Esophagus muscularis mucosa (tissue), 4 donors: ENCODE data around the gene GNLY. TPM values are rescaled to one million over a fixed set of nuclear protein-coding genes. Genes with fewer than 3 reads are reported as not detected.

ENCODE experiments used
- DNase-seq: peaks from one replicate; pipeline ENCODE4 v3.0.0-alpha.2; 2017; ENCODE audit errors: extremely low spot score
- H3K27ac ChIP-seq, 4 donors: fragments of 200-600 bp; sonication (generic); replicated peaks in 1 of 4; 1 replicate in 3 of 4; 2 replicates in 1 of 4; pipeline ENCODE4 v1.5.1; 2016 to 2019; ENCODE audit warnings: mild to moderate bottlenecking in 1 of 4
- H3K27me3 ChIP-seq, 4 donors: fragments of 200-600 bp; sonication (generic); one replicate each; pipeline versions ENCODE4 v1.5.1 to v1.6.0; 2016 to 2019
- H3K36me3 ChIP-seq, 4 donors: fragments of 200-600 bp; sonication (generic); one replicate each; pipeline ENCODE4 v1.5.1; 2016 to 2019
- H3K4me1 ChIP-seq, 4 donors: fragments of 200-600 bp; sonication (generic); one replicate each; pipeline ENCODE4 v1.5.1; 2016 to 2019
- H3K4me3 ChIP-seq, 4 donors: fragments of 200-600 bp; sonication (generic); 1 replicate in 2 of 4; 2 replicates in 2 of 4; pipeline ENCODE4 v1.5.1; 2016 to 2019; ENCODE audit warnings: mild to moderate bottlenecking in 4 of 4, moderate library complexity in 1 of 4
- H3K9me3 ChIP-seq, 4 donors: fragments of 200-600 bp; sonication (generic); 1 replicate in 3 of 4; 2 replicates in 1 of 4; pipeline ENCODE4 v1.5.1; 2016 to 2019
- EP300 ChIP-seq: sonication (generic); formaldehyde crosslinking; IDR thresholded peaks from one replicate; pipeline ENCODE4 v1.6.1; 2017; ENCODE audit warnings: antibody characterized with exemption
- POLR2A ChIP-seq: fragments of 450-650 bp; IDR thresholded peaks from one replicate; pipeline ENCODE4 v1.6.1; 2017; ENCODE audit warnings: antibody characterized with exemption, moderate library complexity, mild to moderate bottlenecking, low read depth
- POLR2AphosphoS5 ChIP-seq, 2 donors: sonication (generic); formaldehyde crosslinking; IDR thresholded peaks; one replicate each; pipeline ENCODE4 v1.6.1; 2017; ENCODE audit warnings: antibody characterized with exemption in 2 of 2
- WGBS: methylation state at CpG from one replicate; pipeline ENCODE4 v1.1.5; 2018; 5-methylcytosine and 5-hydroxymethylcytosine counted together
- intact Hi-C: fragments of 100-400 bp; cut with DNase I; formaldehyde crosslinking; loops from one replicate; pipeline ENCODE4 v1.15.1; 2023
- total RNA-seq, 4 donors: library from RNA; depleted of rRNA; stranded (reverse); fragments of >200 nt; gene quantifications; one replicate each; pipeline versions ENCODE4 v1.1.0 to v1.2.1, GENCODE V29; 2016
- TF ChIP-seq, protein P1 (sequence below), 3 experiments: fragments of 200-600 bp in 2 of 3; fragments of 450-650 bp in 1 of 3; sonication (generic) in 2 of 3; IDR thresholded peaks; one replicate each; pipeline ENCODE4 v1.5.1; 2017 to 2019; ENCODE audit warnings: antibody characterized with exemption in 3 of 3, mild to moderate bottlenecking in 2 of 3, moderate library complexity in 1 of 3

Gene GNLY
- total RNA-seq, 4 donors from 2014 or later = 0.84 to 3.5 (median 2.0) TPM

- Histone ChIP-seq H3K27me3 (no peaks in the 10 kb centered on the region), H3K4me3 (no peak overlapping the region), H3K36me3 (no peaks in the 10 kb centered on the region), H3K9me3 (no peaks in the 10 kb centered on the region), H3K4me1 (peaks cover 3 to 15% (median 10%) of the 10 kb centered on the region in 4 donors), H3K27ac (no peak overlapping the region)
- no peak for DNase-seq
- WGBS = 87% methylated on average over 11 of the region's 11 CpGs
- TF ChIP-seq POLR2A = no peak
- no peak for TF ChIP-seq POLR2AphosphoS5 (IDR thresholded peaks at IDR 0.05)
- no peak for TF ChIP-seq EP300
- TF ChIP-seq, protein P1, sequence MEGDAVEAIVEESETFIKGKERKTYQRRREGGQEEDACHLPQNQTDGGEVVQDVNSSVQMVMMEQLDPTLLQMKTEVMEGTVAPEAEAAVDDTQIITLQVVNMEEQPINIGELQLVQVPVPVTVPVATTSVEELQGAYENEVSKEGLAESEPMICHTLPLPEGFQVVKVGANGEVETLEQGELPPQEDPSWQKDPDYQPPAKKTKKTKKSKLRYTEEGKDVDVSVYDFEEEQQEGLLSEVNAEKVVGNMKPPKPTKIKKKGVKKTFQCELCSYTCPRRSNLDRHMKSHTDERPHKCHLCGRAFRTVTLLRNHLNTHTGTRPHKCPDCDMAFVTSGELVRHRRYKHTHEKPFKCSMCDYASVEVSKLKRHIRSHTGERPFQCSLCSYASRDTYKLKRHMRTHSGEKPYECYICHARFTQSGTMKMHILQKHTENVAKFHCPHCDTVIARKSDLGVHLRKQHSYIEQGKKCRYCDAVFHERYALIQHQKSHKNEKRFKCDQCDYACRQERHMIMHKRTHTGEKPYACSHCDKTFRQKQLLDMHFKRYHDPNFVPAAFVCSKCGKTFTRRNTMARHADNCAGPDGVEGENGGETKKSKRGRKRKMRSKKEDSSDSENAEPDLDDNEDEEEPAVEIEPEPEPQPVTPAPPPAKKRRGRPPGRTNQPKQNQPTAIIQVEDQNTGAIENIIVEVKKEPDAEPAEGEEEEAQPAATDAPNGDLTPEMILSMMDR (IDR thresholded peaks at IDR 0.05) = no peak
- intact Hi-C loops = no loop called here
These were observed 20.3 kb upstream of the GNLY start for GRCh38 chr2:85673716-85674375.

GRCh38 chr2:85674417-85674816 is 19.7 kb upstream of the GNLY start:
- H3K4me1 ChIP-seq = peaks cover 8 to 21% (median 15%) of the 10 kb centered on the region in 4 donors
- WGBS = 95% methylated on average over 2 of the region's 2 CpGs
- DNase-seq = no peak

DNA sequence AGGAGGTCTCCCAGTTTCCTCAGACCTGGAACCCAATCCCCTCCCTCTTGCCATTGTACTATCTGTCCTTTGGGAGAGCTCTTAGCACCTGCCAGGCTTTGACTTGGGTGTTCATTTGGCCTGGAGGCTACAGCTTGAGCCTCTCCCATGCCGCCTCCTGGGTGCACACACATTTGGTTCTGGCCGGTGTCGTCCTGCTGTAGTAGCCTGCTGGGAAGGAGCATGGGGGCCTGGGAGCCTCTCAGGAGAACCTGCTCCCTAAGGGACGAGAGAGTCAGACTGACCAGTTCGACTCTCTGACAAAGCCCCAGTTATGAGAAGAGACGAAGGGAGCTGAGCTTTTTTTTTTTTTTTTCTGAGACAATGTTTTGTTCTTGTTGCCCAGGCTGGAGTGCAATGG is 18.7 kb upstream of the GNLY start:
- intact Hi-C loops = no loop called here
- H3K4me3 ChIP-seq = no peak overlapping the region
- H3K4me1 ChIP-seq = peaks cover 16 to 22% (median 21%) of the 10 kb centered on the region in 4 donors
- WGBS = 95% methylated on average over 6 of the region's 6 CpGs
- H3K27ac ChIP-seq = no peak overlapping the region
- no peaks in the 10 kb centered on the region for H3K27me3 ChIP-seq
- H3K36me3 ChIP-seq = no peaks in the 10 kb centered on the region
- no peaks in the 10 kb centered on the region for H3K9me3 ChIP-seq
- DNase-seq = no peak
- TF ChIP-seq EP300 (no peak), POLR2A (no peak), POLR2AphosphoS5 (IDR thresholded peaks at IDR 0.05) (no peak)
- TF ChIP-seq, protein P1 (IDR thresholded peaks at IDR 0.05) = no peak

More at GRCh38 chr2:85674417-85674816, 19.7 kb upstream of the GNLY start:
- H3K36me3 ChIP-seq = no peaks in the 10 kb centered on the region
- H3K9me3 ChIP-seq = no peaks in the 10 kb centered on the region
- intact Hi-C loops = no loop called here
- H3K4me3 ChIP-seq = no peak overlapping the region
- H3K27me3 ChIP-seq = no peaks in the 10 kb centered on the region
- no peak overlapping the region for H3K27ac ChIP-seq
- TF ChIP-seq EP300 (no peak), POLR2AphosphoS5 (IDR thresholded peaks at IDR 0.05) (peak in 1 of 2 donors; percentile 42)

- TF ChIP-seq POLR2A = no peak
- TF ChIP-seq, protein P1 (IDR thresholded peaks at IDR 0.05) = no peak
- TF ChIP-seq POLR2AphosphoS5 (IDR thresholded peaks at IDR 0.05) = no peak
- no peak for TF ChIP-seq EP300
- DNase-seq = no peak
- no peak overlapping the region for H3K27ac ChIP-seq
- H3K27me3 ChIP-seq = no peaks in the 10 kb centered on the region
- H3K36me3 ChIP-seq = no peaks in the 10 kb centered on the region
- H3K4me1 ChIP-seq = peaks cover 20 to 22% (median 21%) of the 10 kb centered on the region in 4 donors
- H3K9me3 ChIP-seq = no peaks in the 10 kb centered on the region
- intact Hi-C loops = no loop called here
- 88% methylated on average over 6 of the region's 6 CpGs for WGBS
- no peak overlapping the region for H3K4me3 ChIP-seq
These were observed 18.2 kb upstream of the GNLY start for GRCh38 chr2:85675866-85676548.

GRCh38 chr2:85678377-85678776 is 15.8 kb upstream of the GNLY start:
- no peak for TF ChIP-seq POLR2AphosphoS5 (IDR thresholded peaks at IDR 0.05)
- Histone ChIP-seq H3K4me3 (no peak overlapping the region), H3K27me3 (no peaks in the 10 kb centered on the region), H3K4me1 (peaks cover 21 to 35% (median 24%) of the 10 kb centered on the region in 4 donors), H3K9me3 (no peaks in the 10 kb centered on the region), H3K36me3 (no peaks in the 10 kb centered on the region), H3K27ac (peak overlapping the region in 2 of 4 donors; percentile 3 to 49)
- 86% methylated on average over 3 of the region's 3 CpGs for WGBS
- no peak for DNase-seq
- intact Hi-C loops = loop anchor here (2.0 kb wide), 1 partner anchor 28 kb away; no protein-coding TSS in a partner anchor
